ENCODE data around the gene PAPOLB. TPM values are rescaled to one million over a fixed set of nuclear protein-coding genes. Genes with fewer than 3 reads are reported as not detected.

Gene PAPOLB
- total and polyA plus RNA-seq, 2 of the 4 experiments (the other 2 are of a cell fraction) = under 0.01 TPM; not detected in 1

DNA sequence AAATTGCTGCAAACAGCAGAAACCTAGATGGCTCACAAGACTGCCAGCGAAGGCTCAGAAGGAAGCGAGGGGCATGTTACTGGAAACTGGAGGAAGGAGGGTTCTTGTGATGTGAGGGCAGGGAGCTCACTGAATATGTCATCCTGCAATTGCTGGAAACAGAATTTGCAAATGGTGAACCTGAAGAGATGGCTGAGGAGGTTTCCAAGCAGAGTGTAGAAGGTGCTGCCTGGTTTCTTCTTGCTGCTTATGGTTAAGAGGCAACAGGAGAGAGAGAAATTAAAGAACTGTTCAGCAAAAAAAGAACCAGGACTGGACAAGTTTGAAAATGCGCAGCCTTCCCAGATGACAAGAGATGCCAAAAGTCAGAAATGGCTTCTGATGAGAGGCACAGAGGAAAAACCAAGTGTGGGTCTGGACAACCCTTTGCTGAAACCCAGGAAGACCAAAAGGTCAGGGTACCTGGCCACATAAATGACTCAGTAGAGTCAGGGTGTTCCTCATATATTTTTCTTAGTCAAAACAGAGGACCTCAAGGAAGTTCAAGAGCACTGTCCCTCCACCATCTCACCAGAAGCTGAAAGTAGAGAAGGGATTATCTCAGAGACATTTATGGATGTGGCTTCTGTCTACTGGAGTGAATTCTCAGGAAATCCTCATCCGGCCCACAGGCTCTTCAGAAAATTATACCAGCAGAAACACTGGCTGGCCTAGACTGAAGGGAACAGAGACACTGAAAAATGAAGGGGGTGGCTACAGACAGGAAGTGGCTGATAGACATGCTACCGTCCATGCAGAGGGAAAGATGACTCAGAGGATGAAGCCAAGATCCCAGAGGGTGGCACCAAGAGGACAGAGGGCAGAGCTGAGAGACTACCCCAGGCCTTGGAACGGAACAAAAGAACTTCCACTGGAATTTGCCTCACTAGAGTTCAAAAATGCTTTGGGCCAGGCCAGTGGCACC lies 10.1 kb downstream of the PAPOLB start:
- no peak overlapping the region for H2BK15ac ChIP-seq (ENCODE audit: low read depth, low read length)
- H2BK5ac ChIP-seq (ENCODE audit: low read depth, low read length, poor library complexity, severe bottlenecking) = no peak overlapping the region
- ChIA-PET CTCF (interaction anchor here (0.6 kb wide), 1 partner anchor 11 kb away, joined by 4 read pairs; no protein-coding TSS in a partner anchor), POLR2A (ENCODE audit: unreplicated experiment) (no interaction called here)
- H3K4ac ChIP-seq (ENCODE audit: low read depth, low read length) = no peak overlapping the region
- H3K9me3 ChIP-seq (ENCODE audit: control insufficient read depth, insufficient read depth, low read length) = peaks cover 4% of the 10 kb centered on the region
- no peak overlapping the region for H2BK20ac ChIP-seq (ENCODE audit: low read depth, low read length)
- H3K56ac ChIP-seq (ENCODE audit: extremely low read depth, insufficient read depth, low read length) = no peak overlapping the region
- ATAC-seq (ENCODE audit: low read depth) (no peak), DNase-seq (no peak)
- no peaks in the 10 kb centered on the region; the same call in 1 of the 2 replicates for H3K27me3 ChIP-seq (ENCODE audit: control insufficient read depth, insufficient read depth, low read length)
- in situ Hi-C loops (cut with MboI; ENCODE audit: low sequenced_read_pairs) (no loop called here), intact Hi-C loops (cut with micrococcal nuclease) (no loop called here), dilution Hi-C loops (cut with HindIII; ENCODE audit: low sequenced_read_pairs, unreplicated experiment) (no loop called here)
- no peak overlapping the region for H4K91ac ChIP-seq (ENCODE audit: insufficient read depth, low read depth, low read length)
- no TSS peak for BruUV-seq (replicated peaks)
- H3K9me1 ChIP-seq (ENCODE audit: insufficient read depth, low read length) = no peaks in the 10 kb centered on the region
- H3K4me3 ChIP-seq (ENCODE audit: insufficient read depth, low read depth, low read length) = no peak overlapping the region
- no peak overlapping the region for H4K5ac ChIP-seq (ENCODE audit: low read depth, low read length)
- H3K9ac ChIP-seq (ENCODE audit: low read depth, low read length) = no peak overlapping the region
- no peak overlapping the region for H2BK120ac ChIP-seq (ENCODE audit: low read depth, low read length)
- H3K23ac ChIP-seq (ENCODE audit: low read depth, low read length) = no peak overlapping the region
- no peak overlapping the region for H4K8ac ChIP-seq (ENCODE audit: low read depth in 2 of 2, low read length in 2 of 2)
- H4K20me1 ChIP-seq (ENCODE audit: insufficient read depth, low read length) = no peaks in the 10 kb centered on the region
- H3K4me2 ChIP-seq (ENCODE audit: low read depth, low read length) = no peak overlapping the region
- H3K79me1 ChIP-seq (ENCODE audit: low read depth in 1 of 2, low read length in 2 of 2) = no peaks in the 10 kb centered on the region
- H3K27ac ChIP-seq (ENCODE audit: insufficient read depth, low read length) = no peak overlapping the region
- no peak overlapping the region for H3K14ac ChIP-seq (replicated peaks; ENCODE audit: low read depth, low read length)
- H2AK9ac ChIP-seq (replicated peaks; ENCODE audit: low read depth, low read length, poor library complexity) = no peak overlapping the region
- peaks cover 2% of the 10 kb centered on the region; the same call in 1 of the 2 replicates for H3K4me1 ChIP-seq (ENCODE audit: control insufficient read depth, insufficient read depth, low read length)
- H2AFZ ChIP-seq (replicated peaks; ENCODE audit: low read length, poor library complexity) = no peak overlapping the region
- 65% methylated on average over 4 of the region's 6 CpGs; no CpG with 5 or more reads in 1 of the 2 experiments for WGBS, 2 experiments (ENCODE audit: extremely low coverage in 2 of 2, insufficient read length in 1 of 2)
- H3K18ac ChIP-seq (ENCODE audit: low read depth, low read length) = no peak overlapping the region
- no peaks in the 10 kb centered on the region for H3K36me3 ChIP-seq (ENCODE audit: control insufficient read depth, insufficient read depth, low read length)
- H2AK5ac ChIP-seq (ENCODE audit: low read depth, low read length) = no peak overlapping the region
- no peak for TF ChIP-seq RFX5 (IDR thresholded peaks at IDR 0.05; ENCODE audit: low read depth, low read length)
- no peak for TF ChIP-seq SMC3 (IDR thresholded peaks at IDR 0.05; ENCODE audit: low read depth, low read length)
- no peak for TF ChIP-seq USF2 (IDR thresholded peaks at IDR 0.05; ENCODE audit: low read depth, low read length)
- TF ChIP-seq CHD1 (IDR thresholded peaks at IDR 0.05; ENCODE audit: low read depth, low read length) = no peak
- no peak for TF ChIP-seq RCOR1 (IDR thresholded peaks at IDR 0.05; ENCODE audit: insufficient replicate concordance, low read length)
- no peak for TF ChIP-seq MAZ (IDR thresholded peaks at IDR 0.05; ENCODE audit: borderline replicate concordance, low read depth, low read length)
- TF ChIP-seq BHLHE40 (IDR thresholded peaks at IDR 0.05; ENCODE audit: low read depth, low read length) = no peak
- no peak for TF ChIP-seq POLR2A (IDR thresholded peaks at IDR 0.05; ENCODE audit: low read depth, low read length)
- no peak for TF ChIP-seq MXI1 (IDR thresholded peaks at IDR 0.05; ENCODE audit: borderline replicate concordance, low read depth, low read length)
- no peak for TF ChIP-seq NFE2L2 (IDR thresholded peaks at IDR 0.05; ENCODE audit: low read depth, low read length)
- TF ChIP-seq, protein P1, sequence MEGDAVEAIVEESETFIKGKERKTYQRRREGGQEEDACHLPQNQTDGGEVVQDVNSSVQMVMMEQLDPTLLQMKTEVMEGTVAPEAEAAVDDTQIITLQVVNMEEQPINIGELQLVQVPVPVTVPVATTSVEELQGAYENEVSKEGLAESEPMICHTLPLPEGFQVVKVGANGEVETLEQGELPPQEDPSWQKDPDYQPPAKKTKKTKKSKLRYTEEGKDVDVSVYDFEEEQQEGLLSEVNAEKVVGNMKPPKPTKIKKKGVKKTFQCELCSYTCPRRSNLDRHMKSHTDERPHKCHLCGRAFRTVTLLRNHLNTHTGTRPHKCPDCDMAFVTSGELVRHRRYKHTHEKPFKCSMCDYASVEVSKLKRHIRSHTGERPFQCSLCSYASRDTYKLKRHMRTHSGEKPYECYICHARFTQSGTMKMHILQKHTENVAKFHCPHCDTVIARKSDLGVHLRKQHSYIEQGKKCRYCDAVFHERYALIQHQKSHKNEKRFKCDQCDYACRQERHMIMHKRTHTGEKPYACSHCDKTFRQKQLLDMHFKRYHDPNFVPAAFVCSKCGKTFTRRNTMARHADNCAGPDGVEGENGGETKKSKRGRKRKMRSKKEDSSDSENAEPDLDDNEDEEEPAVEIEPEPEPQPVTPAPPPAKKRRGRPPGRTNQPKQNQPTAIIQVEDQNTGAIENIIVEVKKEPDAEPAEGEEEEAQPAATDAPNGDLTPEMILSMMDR (conservative IDR thresholded peaks at IDR 0.05; ENCODE audit: low read depth, low read length) = no peak
- TF ChIP-seq CEBPB (IDR thresholded peaks at IDR 0.05; ENCODE audit: low read depth, low read length) = no peak
- TF ChIP-seq ELK1 (IDR thresholded peaks at IDR 0.05; ENCODE audit: borderline replicate concordance, low read depth, low read length) = no peak
- no peak for TF ChIP-seq RAD21 (IDR thresholded peaks at IDR 0.05; ENCODE audit: low read length)
